GM12891 (cell line): ENCODE results near the gene KCNMB4.

ENCODE experiments used
- POLR2A ChIP-seq: IDR thresholded peaks from 2 replicates; pipeline ENCODE4 v1.6.1; 2011; ENCODE audit warnings: low read depth, low read length, control low read depth
- POLR2AphosphoS5 ChIP-seq: IDR thresholded peaks from 2 replicates; pipeline ENCODE4 v1.6.1; 2011; ENCODE audit warnings: low read depth, low read length, control low read depth
- POU2F2 ChIP-seq: IDR thresholded peaks from 2 replicates; pipeline ENCODE4 v1.6.1; 2011; ENCODE audit warnings: low read depth, mild to moderate bottlenecking, control low read depth, low read length, moderate library complexity
- SPI1 ChIP-seq: IDR thresholded peaks from 2 replicates; pipeline ENCODE4 v1.6.1; 2011; ENCODE audit warnings: low read depth, low read length, control low read depth
- TAF1 ChIP-seq: IDR thresholded peaks from 2 replicates; pipeline ENCODE4 v1.6.1; 2011; ENCODE audit warnings: low read depth, low read length, control low read depth

- no peak for TF ChIP-seq TAF1
- no peak for TF ChIP-seq POLR2A
- no peak for TF ChIP-seq POLR2AphosphoS5
- TF ChIP-seq SPI1 = no peak
- no peak for TF ChIP-seq POU2F2
Measured at GRCh38 chr12:70443062-70443673, 77.1 kb downstream of the KCNMB4 start.
